Upper lobe of left lung (tissue), 6 donors: ENCODE data around the gene AADACL4. TPM values are rescaled to one million over a fixed set of nuclear protein-coding genes. Genes with fewer than 3 reads are reported as not detected.

Source experiments
- small RNA-seq, 4 donors: library from RNA; depleted of rRNA; stranded (forward); fragments of <200 nt; gene quantifications; one replicate each; pipeline ENCODE3, GENCODE V24; 2016
- total RNA-seq, 6 donors: library from RNA; depleted of rRNA in 4 of 6; stranded (reverse); fragments of >200 nt in 4 of 6; gene quantifications; one replicate each; pipeline versions ENCODE4 v1.1.0 to v1.2.1, GENCODE V29; 2016 to 2021
- donor health status: DM: no; HTN: no; CAD: no; lungs with moderate emphysema.
- donor health status: DM: no; HTN: yes; CAD: no; lungs with severe emphysema.

The AADACL4 gene
- total RNA-seq, 6 donors from 2014 or later, result not detected

Small RNA genes within 50 kb of the gene (small RNA-seq; reads per million reads assigned to genes)
- 0 reads per million in 4 donors for gene AC244670.1

Other genes with a start within 250 kb of the AADACL4 start
- 100 to 1,000 TPM in 4 of 6 donors, 10 to 100 TPM in 2; 84.9 to 154 (median 119) TPM for gene DHRS3, start 25.9 kb upstream of the AADACL4 start, total RNA-seq
- gene AADACL3, start 72.0 kb downstream of the AADACL4 start, total RNA-seq, result not detected
- 1 to 10 TPM in 4 of 6 donors, under 1 TPM in 1, not detected in 1; 0.76 to 6.2 (median 3.4) TPM for gene CFAP107, start 102.1 kb downstream of the AADACL4 start, total RNA-seq
- not detected for gene PRAMEF12, start 129.7 kb downstream of the AADACL4 start, total RNA-seq
- not detected for gene PRAMEF1, start 147.3 kb downstream of the AADACL4 start, total RNA-seq
- not detected for gene PRAMEF11, start 187.3 kb downstream of the AADACL4 start, total RNA-seq
- gene HNRNPCL1, start 204.6 kb downstream of the AADACL4 start, total RNA-seq, result not detected
- gene PRAMEF2, start 213.0 kb downstream of the AADACL4 start, total RNA-seq, result not detected
- not detected for gene PRAMEF4, start 242.1 kb downstream of the AADACL4 start, total RNA-seq